SIG-M5 treated with dmso at 0.1 percent for 504 hours (cell line): Measurements from ENCODE around the gene ERI3.

Experiments used
- DNase-seq: peaks from one replicate; lab custom pipeline; 2025; ENCODE audit not compliant: unreplicated experiment; lab: John Stamatoyannopoulos, UW

The ERI3 gene

GRCh38 chr1:44289530-44289929 lies 65.5 kb downstream of the ERI3 start:
- DNase-seq = no peak

GRCh38 chr1:44288883-44289282 lies 66.2 kb downstream of the ERI3 start:
- no peak for DNase-seq

GRCh38 chr1:44284184-44284583 lies 70.9 kb downstream of the ERI3 start:
- no peak for DNase-seq

- DNase-seq = no peak
Measured at GRCh38 chr1:44283524-44284173, 71.4 kb downstream of the ERI3 start.

GRCh38 chr1:44282704-44283426 lies 72.2 kb downstream of the ERI3 start:
- no peak for DNase-seq

- no peak for DNase-seq
Measured at GRCh38 chr1:44281962-44282703, 72.9 kb downstream of the ERI3 start.

- DNase-seq = no peak
Measured at GRCh38 chr1:44276901-44277300, 78.2 kb downstream of the ERI3 start.

GRCh38 chr1:44275991-44276405 lies 79.1 kb downstream of the ERI3 start:
- DNase-seq = no peak

- no peak for DNase-seq
Measured at GRCh38 chr1:44275296-44275962, 79.6 kb downstream of the ERI3 start.

- DNase-seq = peak; percentile 67
Measured at GRCh38 chr1:44273560-44274350, 81.3 kb downstream of the ERI3 start.

GRCh38 chr1:44272992-44273391 lies 82.1 kb downstream of the ERI3 start:
- no peak for DNase-seq

- no peak for DNase-seq
Measured at GRCh38 chr1:44271646-44272045, 83.4 kb downstream of the ERI3 start.

GRCh38 chr1:44270686-44271628 lies 84.1 kb downstream of the ERI3 start:
- DNase-seq = no peak

GRCh38 chr1:44268054-44268453 lies 87.0 kb downstream of the ERI3 start:
- DNase-seq = no peak

- DNase-seq = no peak
Measured at GRCh38 chr1:44267438-44267837, 87.6 kb downstream of the ERI3 start.

GRCh38 chr1:44266400-44267344 lies 88.4 kb downstream of the ERI3 start:
- DNase-seq = no peak

- DNase-seq = no peak
Measured at GRCh38 chr1:44265656-44266358, 89.2 kb downstream of the ERI3 start.

GRCh38 chr1:44264451-44264771 lies 90.6 kb downstream of the ERI3 start:
- no peak for DNase-seq
